GM11168 (cell line): ENCODE results near the gene P2RY8.
"Not testable (repeated sequence)": the region's sequence is repeated elsewhere in the genome, so short reads cannot be mapped to it uniquely, and the experiment has no call there.

Experiments used
- in situ Hi-C: fragments of 300-500 bp; cut with MboI; formaldehyde crosslinking; loops from one replicate; pipeline ENCODE4 v1.12.0; 2022; ENCODE audit warnings: low sequenced_read_pairs; ENCODE audit not compliant: unreplicated experiment

The P2RY8 gene

DNA sequence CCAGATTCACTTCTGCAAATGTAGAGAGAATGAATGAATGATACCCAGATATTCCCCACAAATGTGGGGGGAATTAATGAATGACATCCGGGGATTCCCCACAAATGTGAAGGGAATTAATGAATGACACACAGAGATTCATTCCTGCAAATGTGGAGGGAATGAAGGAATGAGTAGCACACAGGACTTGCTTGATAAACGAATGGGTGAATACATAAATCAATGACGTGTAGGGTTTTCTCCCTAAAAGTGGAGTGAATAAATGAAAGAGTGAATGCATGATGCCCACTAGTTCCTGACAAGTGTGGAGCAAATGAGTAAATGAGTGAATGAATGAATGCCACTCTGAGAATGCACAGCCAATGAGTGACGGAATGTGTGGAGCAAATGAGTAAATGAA lies 45.7 kb downstream of the P2RY8 start:
- in situ Hi-C loops: not testable (repeated sequence)

- in situ Hi-C loops: not testable (repeated sequence)
Observed at GRCh38 chrX:1490723-1491122, 46.3 kb downstream of the P2RY8 start.

- in situ Hi-C loops: not testable (repeated sequence)
Observed at GRCh38 chrX:1489354-1489753, 47.6 kb downstream of the P2RY8 start.

- in situ Hi-C loops: no loop called here
Observed at GRCh38 chrX:1488745-1489144, 48.2 kb downstream of the P2RY8 start.

DNA sequence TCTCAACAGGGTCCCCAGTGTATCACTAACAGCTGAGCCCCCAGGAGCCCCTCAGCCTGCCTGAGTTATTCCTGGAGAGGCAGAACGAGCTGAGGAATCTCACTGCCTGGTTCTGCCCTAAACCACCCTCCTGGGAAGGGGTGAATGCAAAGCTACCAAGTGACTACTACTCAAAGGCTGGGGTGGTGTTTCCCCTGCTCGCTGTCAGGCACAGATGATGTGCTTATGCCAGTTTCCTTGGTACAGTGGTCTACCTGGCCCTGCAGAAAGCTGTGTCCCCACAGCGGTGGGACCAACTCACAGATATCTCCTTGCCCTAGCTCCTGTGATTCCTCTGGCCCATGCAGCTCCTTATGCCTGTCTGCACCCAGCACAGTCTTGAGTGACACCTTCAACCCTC lies 48.8 kb downstream of the P2RY8 start:
- in situ Hi-C loops: no loop called here

DNA sequence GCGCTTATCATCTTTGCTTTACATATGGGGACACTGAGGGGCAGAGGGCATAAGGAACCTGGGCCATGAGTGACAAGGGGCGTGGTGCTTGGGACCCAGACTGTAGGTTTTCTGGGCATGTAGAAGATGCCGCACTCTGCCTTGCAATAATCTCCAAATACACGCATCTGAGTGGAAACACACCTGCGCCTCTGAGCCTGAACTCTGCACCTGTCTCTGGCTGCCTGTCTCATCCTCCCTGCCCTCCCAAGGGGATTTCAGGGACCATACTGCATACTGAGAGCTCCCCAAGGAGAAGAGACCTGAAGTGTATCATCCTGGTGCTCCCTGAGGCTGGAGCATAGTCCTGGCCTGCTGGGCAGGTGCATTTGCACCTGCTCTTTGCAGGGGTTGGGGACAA lies 49.6 kb downstream of the P2RY8 start:
- in situ Hi-C loops: no loop called here

DNA sequence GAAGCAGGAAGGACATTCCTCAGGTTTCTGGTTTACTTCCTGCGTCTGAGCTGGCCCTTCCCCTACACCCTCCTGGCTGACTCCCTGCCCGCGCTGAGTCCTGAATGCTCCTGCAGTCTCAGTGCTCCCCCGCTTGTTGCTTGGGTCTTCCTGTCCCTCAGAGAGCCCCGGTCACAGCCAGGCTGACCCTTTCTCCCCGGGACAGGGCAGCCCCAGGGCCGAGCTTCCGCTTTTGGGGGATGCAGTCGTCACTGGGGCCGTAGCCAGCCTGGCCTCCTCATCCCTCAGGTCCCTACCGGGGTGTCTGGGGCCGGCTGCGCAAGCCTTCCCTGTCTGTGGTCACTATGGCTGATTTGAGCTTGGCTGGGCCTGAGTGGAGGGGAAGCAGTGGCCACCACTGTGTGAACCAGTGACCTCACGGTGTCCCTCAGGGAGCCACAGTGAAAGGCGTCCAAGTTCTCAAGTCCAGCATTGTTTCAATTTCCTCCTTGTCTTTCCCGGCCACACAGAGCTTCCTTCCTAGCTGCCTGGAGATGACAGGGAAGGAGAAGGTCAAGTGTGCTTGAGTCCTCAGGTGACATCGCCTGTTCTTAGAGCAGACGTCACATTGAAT lies 50.1 kb downstream of the P2RY8 start:
- in situ Hi-C loops: no loop called here

DNA sequence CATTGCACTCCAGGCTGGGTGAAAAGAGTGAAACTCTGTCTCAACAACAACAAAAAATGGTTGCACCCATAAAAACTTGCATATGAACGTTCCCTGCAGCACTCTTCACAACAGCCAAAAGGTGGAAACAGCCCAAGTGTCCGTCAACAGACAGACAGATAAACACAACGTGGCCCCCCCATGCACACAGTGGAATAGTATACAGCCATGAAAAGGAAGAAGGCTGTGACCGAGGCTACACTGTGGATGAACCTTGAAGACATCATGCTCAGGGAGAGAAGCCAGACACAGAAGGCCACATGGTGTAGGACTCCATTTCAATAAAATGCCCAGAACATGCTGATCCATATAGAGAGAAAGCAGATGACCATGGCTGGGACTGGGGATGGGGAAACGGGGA lies 50.8 kb downstream of the P2RY8 start:
- in situ Hi-C loops: no loop called here

GRCh38 chrX:1485033-1485432 lies 52.0 kb downstream of the P2RY8 start:
- in situ Hi-C loops: no loop called here

- in situ Hi-C loops: no loop called here
Observed at GRCh38 chrX:1484638-1485019, 52.4 kb downstream of the P2RY8 start.

- in situ Hi-C loops: no loop called here
Observed at GRCh38 chrX:1483843-1484637, 52.9 kb downstream of the P2RY8 start.

DNA sequence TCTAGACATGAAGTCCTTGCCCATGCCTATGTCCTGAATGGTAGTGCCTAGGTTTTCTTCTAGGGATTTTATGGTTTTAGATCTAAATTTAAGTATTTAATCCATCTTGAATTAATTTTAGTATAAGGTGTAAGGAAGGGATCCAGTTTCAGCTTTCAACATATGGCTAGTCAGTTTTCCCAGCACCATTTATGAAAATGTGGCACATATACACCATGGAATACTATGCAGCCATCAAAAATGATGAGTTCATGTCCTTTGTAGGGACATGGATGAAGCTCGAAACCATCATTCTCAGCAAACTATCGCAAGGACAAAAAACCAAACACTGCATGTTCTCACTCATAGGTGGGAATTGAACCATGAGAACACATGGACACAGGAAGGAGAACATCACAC lies 54.5 kb downstream of the P2RY8 start:
- in situ Hi-C loops: not testable (repeated sequence)

- in situ Hi-C loops: no loop called here
Observed at GRCh38 chrX:1481636-1482529, 55.1 kb downstream of the P2RY8 start.

GRCh38 chrX:1480082-1480785 lies 56.8 kb downstream of the P2RY8 start:
- in situ Hi-C loops: no loop called here

DNA sequence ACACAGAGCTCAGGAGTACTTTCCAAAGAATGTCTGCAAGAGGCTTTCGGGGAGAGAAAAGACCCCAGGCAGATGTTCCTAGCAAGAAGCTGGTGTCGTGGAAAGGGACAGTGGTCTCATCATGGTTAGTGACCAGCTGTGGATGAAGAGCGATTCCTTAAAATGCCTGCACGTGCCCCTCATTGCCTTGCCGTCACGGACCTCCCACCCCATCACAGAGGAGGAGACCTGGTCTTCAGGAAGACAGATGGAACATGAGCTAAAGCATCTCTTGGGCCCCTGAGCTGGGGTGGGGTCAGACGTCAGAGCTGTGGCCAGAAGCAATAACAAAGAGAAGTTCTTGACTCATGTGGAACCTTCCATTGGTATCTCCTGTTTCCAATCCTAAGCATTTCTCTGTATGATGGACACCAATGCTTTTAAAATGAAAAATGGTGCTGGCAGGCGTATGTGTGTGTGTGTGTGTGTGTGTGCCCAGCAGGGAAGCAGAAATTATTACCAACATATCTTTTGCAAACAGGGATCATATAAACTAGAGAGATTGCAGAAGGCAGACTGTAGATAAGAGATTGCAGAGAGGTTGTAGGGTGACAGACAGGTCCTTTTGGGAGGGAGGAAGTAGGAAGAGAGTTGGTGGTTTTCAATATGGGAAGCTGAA lies 59.1 kb downstream of the P2RY8 start:
- in situ Hi-C loops: loop anchor here (10.0 kb wide), 1 partner anchor 57 kb away; the partner anchor contains the start of gene P2RY8

- in situ Hi-C loops: loop anchor here (10.0 kb wide), 1 partner anchor 58 kb away; the partner anchor contains the start of gene P2RY8
Observed at GRCh38 chrX:1477229-1477628, 59.8 kb downstream of the P2RY8 start.

GRCh38 chrX:1476682-1477081 lies 60.3 kb downstream of the P2RY8 start:
- in situ Hi-C loops: loop anchor here (10.0 kb wide), 1 partner anchor 58 kb away; the partner anchor contains the start of gene P2RY8

DNA sequence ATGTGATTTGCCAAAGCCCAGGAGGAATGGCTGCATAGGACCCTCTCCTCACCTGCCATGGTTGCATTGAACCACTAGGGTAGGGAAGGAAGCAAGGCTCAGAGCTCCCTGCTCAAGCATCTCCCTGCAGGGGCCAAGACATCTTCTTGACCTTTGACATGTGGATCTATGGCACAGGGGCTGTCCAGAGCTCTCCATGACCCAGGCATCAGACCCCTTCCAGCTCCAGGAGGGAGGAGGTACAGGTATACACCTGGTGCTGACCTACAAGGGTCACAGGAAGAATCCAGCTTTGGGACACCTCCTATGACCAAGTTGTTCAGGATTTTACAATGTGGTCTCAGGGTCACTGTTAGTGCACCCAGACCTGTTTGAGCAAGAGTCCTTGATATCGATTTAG lies 61.1 kb downstream of the P2RY8 start:
- in situ Hi-C loops: loop anchor here (10.0 kb wide), 1 partner anchor 59 kb away; the partner anchor contains the start of gene P2RY8

DNA sequence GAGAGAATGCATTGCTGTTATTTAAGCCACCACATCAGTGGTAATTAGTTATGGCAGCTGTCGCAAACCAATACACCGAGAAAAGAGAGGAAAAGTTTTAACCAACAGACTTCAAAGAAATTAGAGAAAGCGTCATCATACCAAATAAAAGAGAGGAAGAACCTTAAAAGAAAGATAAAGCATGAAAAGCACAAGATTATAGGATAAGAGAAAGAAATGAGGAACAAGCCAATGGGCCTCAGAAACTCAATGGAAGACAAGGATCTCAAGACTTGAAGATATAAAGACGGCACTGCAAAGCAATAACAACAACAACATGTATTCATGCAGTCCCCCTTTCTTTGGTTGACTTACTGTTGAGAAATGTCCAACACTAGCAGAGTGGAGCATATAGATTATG lies 61.5 kb downstream of the P2RY8 start:
- in situ Hi-C loops: loop anchor here (10.0 kb wide), 1 partner anchor 59 kb away; the partner anchor contains the start of gene P2RY8
